Amniotic stem cell (primary cell): ENCODE results near the gene ERI3.
"Not testable (repeated sequence)": the region's sequence is repeated elsewhere in the genome, so short reads cannot be mapped to it uniquely, and the experiment has no call there.

Experiments used
- DNase-seq: peaks from one replicate; lab custom pipeline; 2025; lab: John Stamatoyannopoulos, UW

The ERI3 gene

GRCh38 chr1:44212355-44213221, 142.5 kb downstream of the ERI3 start:
- no peak for DNase-seq

DNA sequence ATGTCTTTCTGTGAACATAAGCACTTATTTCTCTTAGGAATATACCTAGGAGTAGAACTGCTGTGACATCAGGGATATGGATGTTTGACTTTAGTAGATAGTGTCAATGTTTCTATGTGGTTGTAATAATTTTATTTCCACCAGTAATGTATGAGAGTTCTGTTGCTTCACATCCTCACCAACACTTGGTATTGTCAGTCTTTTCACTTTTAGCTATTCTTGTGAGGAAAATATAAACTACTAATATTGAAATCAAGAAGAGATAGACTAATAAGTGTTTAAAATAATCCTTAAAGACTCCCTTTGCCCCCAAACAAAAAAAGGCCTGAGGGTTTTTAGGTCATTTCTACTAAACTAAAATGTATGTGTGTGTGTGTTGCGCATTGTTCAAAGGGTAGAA, 144.5 kb downstream of the ERI3 start:
- DNase-seq = no peak

DNA sequence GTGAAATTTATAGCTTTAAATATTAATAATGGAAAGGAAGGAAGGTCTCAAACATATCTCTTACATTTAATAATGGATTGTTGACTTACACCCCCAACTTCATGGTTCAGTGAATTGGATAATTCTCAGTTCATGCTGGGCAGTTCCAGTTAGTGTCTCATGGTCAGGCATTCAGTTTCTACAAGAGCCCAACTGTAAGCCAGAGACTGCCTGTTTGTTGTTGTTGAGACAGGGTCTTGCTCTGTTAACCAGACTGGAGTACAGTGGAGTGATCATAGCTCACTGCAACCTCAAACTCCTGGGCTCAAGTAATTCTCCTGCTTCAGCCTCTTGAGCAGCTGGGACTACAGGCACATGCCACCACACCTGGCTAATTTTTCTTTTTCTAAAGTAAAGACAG, 146.8 kb downstream of the ERI3 start:
- no peak for DNase-seq

DNA sequence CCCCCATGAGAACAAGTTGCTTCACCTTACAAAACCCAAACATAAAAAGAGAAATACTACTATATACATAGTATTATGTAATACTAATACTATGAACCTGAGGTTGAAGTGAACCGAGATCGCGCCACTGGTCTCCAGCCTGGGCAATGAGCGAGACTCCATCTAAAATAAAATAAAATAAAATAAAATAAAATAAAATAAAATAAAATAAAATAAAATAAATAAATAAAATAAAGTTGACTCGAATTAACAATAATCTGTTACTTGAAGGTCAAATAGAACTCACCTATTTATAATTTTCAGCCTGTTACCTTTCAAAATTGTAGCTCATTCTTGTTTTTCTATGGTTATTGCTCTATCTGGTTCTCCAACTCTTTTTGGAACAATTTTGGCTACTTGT, 148.5 kb downstream of the ERI3 start:
- DNase-seq = not testable (repeated sequence)

DNA sequence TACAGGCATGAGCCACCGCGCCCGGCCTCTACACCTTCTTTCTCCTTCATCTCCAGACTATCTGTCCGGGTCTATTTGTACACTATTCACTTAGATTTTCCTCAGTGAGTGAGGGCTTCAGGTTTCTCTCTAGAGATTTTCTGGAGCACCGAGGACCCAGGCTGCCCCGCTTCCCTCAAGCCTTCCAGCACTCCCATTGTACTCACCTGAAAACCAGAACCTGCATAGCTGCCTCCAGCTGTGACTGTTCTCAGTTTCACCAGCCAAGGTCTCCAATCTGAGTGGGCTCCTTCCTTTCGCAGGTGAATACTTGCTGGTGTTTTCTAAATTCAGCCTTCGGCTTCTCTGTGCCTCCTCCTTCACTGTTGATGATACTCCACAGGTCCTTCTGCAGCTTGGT, 154.7 kb downstream of the ERI3 start:
- no peak for DNase-seq

GRCh38 chr1:44174630-44175029, 180.4 kb downstream of the ERI3 start:
- DNase-seq = no peak
